HG02870 (cell line): ENCODE measurements around the gene TTC7B.

ENCODE experiments used
- ATAC-seq: cut with Tn5 transposase; IDR thresholded peaks from one replicate; pipeline ENCODE4 v1.9.1; 2021; ENCODE audit warnings: mild to moderate bottlenecking, moderate library complexity; ENCODE audit not compliant: unreplicated experiment

Gene TTC7B

GRCh38 chr14:90743425-90743824 is 72.8 kb downstream of the TTC7B start:
- no peak for ATAC-seq

- ATAC-seq: no peak
Observed at GRCh38 chr14:90742729-90743128, 73.5 kb downstream of the TTC7B start.

- no peak for ATAC-seq
Observed at GRCh38 chr14:90742252-90742651, 74.0 kb downstream of the TTC7B start.

GRCh38 chr14:90741682-90741946 is 74.6 kb downstream of the TTC7B start:
- ATAC-seq: no peak

GRCh38 chr14:90740946-90741681 is 75.1 kb downstream of the TTC7B start:
- ATAC-seq: no peak

GRCh38 chr14:90740081-90740480 is 76.1 kb downstream of the TTC7B start:
- ATAC-seq: no peak

- no peak for ATAC-seq
Observed at GRCh38 chr14:90739318-90740068, 76.7 kb downstream of the TTC7B start.

GRCh38 chr14:90733139-90733808 is 83.0 kb downstream of the TTC7B start:
- ATAC-seq: no peak

GRCh38 chr14:90732718-90733117 is 83.5 kb downstream of the TTC7B start:
- ATAC-seq: no peak

- ATAC-seq: no peak
Observed at GRCh38 chr14:90732139-90732538, 84.1 kb downstream of the TTC7B start.

- no peak for ATAC-seq
Observed at GRCh38 chr14:90731487-90731886, 84.7 kb downstream of the TTC7B start.

GRCh38 chr14:90730206-90730766 is 85.9 kb downstream of the TTC7B start:
- ATAC-seq: no peak

GRCh38 chr14:90728951-90729350 is 87.3 kb downstream of the TTC7B start:
- no peak for ATAC-seq

GRCh38 chr14:90727082-90727481 is 89.1 kb downstream of the TTC7B start:
- no peak for ATAC-seq

- no peak for ATAC-seq
Observed at GRCh38 chr14:90726656-90727055, 89.6 kb downstream of the TTC7B start.

GRCh38 chr14:90724866-90725265 is 91.4 kb downstream of the TTC7B start:
- no peak for ATAC-seq

GRCh38 chr14:90722590-90722989 is 93.6 kb downstream of the TTC7B start:
- ATAC-seq: no peak

- no peak for ATAC-seq
Observed at GRCh38 chr14:90721619-90722305, 94.5 kb downstream of the TTC7B start.

- no peak for ATAC-seq
Observed at GRCh38 chr14:90720832-90721231, 95.4 kb downstream of the TTC7B start.

- no peak for ATAC-seq
Observed at GRCh38 chr14:90720336-90720735, 95.9 kb downstream of the TTC7B start.

GRCh38 chr14:90717916-90718315 is 98.3 kb downstream of the TTC7B start:
- no peak for ATAC-seq
